NCI-H524 treated with DMSO at 0.1 percent for 48 hours (cell line): Measurements from ENCODE around the gene ARHGAP11A.

ENCODE experiments used
- DNase-seq: peaks from one replicate; lab custom pipeline; 2025; lab: John Stamatoyannopoulos, UW

Gene ARHGAP11A

DNA sequence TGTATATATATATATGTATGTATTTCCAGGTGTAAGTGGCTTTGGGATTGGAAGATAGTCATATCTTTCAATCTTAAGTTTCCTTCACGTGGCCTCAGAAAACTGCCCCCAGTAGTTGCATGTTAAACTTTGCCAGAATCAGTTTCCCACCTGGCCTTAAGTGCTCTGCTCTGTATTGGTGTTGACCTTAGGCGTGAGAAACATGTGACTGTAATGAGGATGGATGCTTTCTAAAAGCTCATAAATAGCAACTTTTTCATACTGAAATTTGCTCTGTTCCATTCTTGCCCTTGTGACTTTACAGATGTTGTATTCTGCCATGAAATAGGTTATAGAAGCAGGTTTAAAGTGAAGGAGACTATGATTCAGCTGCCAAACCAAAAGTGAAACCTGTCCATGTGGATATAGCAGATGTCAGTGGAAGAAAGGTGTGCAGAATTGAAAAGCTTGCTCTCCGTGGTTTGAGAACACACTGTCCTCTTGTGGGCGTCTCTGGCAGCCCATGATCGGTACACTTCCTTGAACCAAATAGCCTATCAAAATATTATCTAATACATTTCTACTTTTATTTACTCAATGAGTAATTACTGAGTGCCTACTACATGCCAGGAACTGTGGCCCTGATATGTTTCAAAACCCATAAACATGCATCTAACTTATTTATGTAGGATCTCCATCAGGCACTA, 42.0 kb downstream of the ARHGAP11A start:
- no peak for DNase-seq

- no peak for DNase-seq
Observed at GRCh38 chr15:32657941-32658340, 42.6 kb downstream of the ARHGAP11A start.

- no peak for DNase-seq
Observed at GRCh38 chr15:32659340-32660155, 44.2 kb downstream of the ARHGAP11A start.

DNA sequence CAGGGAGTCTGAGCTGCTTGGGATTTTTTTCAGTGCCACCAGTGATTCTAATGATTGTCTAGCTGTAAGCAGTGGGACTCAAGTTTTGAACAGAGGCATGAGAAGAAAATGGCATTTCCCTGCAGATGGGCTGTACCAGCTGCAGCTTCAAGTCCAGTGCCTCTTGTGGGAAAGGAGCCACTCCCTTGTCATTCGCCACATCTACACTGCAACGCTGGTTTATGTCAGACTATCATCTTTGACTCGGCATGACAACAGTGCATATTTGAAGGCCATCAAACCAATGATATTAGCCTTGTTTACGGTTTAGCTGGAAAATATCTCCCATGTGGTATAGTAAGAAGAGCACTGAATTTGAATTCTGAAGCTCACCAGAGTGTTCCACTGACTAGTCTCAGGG, 48.4 kb downstream of the ARHGAP11A start:
- DNase-seq = no peak

DNA sequence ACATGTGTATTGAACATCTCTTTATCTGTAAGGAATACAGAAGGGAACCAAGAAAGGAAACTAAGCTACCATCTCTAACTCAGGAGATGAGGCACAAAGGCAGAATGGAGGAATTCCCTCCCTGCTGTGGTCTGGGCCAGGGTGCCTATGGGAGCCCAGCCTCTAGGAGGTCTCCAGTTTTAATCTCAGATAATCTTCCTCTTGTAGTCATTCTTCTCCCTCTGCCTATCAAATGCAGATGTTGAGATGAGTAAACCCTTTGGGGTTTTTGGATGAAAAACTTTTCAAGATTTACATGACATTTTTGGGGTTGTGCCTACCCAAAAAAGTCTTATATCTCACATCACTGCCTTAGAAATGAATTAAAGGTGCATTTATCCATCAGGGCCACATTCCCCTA, 49.5 kb downstream of the ARHGAP11A start:
- DNase-seq = no peak

DNA sequence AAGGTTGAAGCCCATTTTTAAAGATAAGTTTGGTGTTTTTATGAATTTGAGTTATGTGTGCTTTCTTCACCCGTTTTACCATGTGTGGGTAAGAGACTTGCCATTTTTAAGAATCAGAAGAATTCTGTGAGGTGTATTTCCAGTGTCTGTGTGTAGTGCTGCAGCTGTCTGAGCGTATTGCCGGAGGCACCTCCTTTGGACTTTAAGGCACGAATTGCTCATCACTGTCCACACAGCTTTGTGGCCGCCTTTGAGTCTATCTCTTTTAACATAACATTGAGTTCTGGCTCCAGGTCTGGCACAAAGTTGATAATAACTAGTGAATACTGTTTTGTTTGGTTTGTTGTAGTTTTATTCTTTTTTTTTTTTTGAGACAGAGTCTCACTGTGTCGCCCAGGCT, 52.0 kb downstream of the ARHGAP11A start:
- DNase-seq = no peak

GRCh38 chr15:32668942-32669341, 53.6 kb downstream of the ARHGAP11A start:
- no peak for DNase-seq

DNA sequence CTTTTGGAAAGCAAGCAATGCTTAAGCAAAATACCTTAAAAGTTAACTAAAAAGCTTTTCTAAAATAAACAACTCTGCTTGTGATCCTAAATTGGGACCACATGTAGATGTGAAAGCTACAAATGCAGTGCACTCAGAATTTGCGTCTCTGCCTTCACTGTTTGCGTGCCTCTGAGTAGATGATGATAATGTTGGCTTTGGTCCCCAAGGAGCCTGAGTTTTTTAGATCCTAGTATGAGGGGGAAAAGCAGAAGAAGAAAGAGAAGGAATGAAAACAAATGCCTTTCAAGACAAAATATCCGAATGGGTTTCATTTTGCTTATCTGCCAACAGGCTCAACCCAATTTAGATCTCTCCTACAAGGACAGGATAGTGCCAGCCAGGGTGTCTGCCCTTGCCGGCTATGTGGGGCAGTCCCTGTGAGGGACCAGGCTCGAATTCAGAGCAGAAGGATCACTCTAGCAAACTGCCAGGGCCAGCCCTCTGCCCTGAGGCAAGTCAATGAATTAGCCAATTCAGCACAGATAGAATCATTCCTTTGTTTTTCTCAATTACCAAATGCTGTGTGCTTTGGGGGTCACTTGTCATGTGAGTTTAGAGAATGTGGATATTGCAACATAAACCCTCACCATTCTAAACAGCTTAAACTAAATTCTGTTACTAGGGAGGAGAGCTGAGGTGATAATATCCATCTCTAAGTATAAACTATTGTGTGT, 54.8 kb downstream of the ARHGAP11A start:
- DNase-seq = no peak

DNA sequence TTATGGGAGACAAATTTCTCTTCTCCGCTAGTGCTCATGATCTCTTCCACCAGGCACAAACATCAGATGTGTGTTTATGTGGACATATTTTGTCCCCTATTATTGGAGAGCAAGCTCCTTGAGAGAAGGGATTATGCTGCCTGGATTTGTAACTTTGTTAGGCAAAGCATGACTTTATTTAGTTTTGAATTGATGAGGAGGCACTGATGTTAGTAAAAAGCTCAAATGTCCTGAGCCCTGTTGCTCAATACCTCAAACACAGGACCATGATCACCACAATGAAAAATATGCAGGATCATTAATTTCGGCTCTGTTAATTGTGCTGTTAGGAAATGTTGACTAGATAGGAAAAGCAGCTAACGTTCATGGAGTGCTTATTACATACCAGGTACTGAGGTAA, 55.3 kb downstream of the ARHGAP11A start:
- no peak for DNase-seq

GRCh38 chr15:32671339-32672325, 56.3 kb downstream of the ARHGAP11A start:
- no peak for DNase-seq

GRCh38 chr15:32674681-32675080, 59.4 kb downstream of the ARHGAP11A start:
- no peak for DNase-seq

GRCh38 chr15:32675466-32675865, 60.2 kb downstream of the ARHGAP11A start:
- no peak for DNase-seq

DNA sequence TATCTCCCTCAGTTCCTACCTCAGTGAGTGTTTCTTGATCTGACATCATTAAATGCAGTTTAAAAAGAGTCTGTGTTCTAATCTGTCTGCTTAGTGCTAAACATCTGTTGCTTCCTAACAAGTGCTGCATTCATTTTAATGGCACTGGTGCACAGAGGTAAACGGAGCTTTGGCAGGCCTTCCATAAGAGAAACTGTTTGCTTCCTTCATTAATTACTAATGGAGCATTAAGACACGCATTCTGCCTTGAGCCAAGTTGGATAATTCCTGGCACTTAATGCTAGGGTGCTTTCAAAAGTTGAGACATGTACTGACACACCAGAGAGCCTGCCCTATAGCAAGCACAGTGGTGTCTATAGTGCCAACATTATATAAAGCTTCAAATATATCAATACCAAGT, 60.9 kb downstream of the ARHGAP11A start:
- DNase-seq = peak; percentile 41

DNA sequence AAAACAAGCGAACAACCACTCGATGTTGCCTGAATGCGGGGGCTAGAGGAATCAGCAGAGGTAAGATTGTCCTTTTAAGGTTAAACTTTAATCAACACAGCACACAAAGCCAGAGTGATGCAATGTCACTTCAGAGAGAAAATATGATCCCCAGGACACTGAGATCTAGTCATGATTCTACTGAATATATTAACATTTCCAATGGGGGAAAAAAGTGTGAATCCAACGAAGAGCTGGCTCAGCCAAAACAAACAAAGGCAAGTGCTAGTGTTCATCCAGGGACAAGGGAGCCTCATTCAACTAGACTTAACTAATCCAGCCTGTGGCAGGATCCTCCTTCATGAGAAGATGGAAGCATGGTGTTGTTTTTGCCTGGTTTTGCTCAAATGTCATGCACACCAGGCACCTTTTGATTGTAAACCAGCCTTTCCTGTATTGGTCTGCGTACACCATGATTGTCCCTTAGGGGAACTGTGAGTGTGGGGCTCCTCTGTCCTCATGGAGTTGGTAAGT, 62.0 kb downstream of the ARHGAP11A start:
- DNase-seq = no peak

DNA sequence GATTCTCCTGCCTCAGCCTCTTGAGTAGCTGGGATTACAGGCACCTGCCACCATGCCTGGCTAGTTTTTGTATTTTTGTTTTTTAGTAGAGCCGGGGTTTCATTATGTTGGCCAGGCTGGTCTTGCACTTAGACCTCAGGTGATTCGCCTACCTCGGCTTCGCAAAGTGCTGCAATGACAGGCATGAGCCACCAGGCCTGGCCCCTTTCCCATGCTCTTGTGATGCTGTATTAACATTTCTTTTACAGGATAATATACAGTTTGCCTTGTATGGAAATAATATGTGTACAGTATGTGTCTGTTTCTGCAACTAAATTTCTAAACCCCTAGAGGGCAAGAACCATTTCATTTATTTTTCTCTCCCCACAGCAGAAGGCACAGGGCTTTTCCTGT, 64.0 kb downstream of the ARHGAP11A start:
- DNase-seq = no peak

- no peak for DNase-seq
Observed at GRCh38 chr15:32682569-32682968, 67.3 kb downstream of the ARHGAP11A start.

DNA sequence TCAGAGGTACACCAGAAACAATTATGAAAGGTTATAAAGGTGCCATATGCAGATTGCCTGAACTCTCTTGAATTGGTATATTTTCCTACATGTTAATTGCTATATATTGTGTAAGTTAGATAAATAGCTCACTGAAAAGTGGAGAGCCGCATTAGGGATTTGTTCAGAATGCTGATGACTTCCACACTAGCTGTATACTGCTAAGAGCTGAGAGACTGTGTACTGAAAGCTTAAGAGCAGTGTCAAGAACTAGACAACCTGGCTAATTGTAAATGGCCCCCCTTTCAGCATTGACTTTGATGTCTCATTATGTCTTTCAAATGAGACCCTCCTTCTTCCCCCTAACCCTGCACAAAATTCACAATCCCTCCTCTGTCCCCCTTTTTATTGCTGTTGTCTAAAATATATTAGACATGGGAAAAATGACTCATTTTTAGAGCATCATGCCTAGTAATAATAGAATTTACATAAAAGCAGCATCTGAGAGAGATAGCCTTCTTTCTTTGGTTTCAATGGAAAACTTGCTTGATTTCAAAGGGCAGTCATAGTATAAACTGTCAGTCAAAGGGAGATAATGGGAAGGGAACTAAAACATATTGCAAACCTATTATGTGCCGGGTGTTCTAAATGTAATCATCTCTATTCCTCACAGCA, 67.8 kb downstream of the ARHGAP11A start:
- DNase-seq = no peak

DNA sequence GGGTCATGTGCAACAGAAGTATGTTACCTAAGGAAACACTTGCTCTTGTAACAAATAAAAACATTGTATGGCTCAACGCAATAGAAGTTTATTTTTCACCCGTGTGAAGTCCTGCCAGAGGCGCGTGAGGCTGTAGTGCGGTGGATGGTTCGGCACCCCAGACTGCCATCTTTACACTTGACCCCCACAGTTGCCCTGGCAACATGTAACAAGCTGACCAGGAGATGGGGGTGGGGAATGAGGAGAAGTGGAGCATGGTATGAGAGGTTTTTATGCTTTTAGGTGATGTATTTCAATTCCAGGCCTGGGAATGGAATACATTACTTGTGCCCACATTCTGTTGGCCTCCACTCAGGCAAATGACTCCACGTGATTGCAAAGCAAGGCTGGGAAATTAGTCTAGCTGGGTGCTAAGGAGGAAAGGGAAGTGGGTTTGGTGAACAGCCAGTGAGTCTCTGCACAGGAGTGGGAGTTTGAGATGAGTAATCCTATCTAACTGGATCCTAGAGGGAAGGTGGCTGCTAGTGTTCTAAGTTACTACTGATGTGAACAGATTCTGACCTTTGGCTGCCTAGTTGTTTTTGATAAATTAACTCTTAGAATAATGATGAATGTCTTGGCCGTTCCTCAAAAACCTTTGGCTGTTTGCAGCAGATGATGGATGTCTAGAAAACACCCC, 68.7 kb downstream of the ARHGAP11A start:
- DNase-seq = no peak

DNA sequence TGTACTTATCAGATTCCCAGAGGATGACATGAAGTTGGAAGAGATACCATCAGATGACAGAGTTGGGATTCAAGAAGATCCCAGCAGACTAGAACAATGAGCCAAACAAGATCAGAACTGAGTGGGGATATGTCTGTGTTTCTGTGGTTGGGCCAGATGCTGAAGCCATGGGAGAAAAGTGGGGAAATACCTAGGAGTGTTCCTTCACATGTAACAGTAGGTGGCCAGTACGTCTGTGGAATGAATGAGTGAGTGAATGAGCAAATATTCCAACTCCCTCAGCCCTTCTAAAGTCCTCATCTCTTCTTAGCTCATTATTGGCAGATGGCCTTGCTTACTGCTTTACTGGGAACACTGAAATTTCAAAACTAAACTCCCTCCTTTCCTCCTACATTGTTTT, 70.3 kb downstream of the ARHGAP11A start:
- DNase-seq = no peak

- DNase-seq = no peak
Observed at GRCh38 chr15:32687556-32687955, 72.3 kb downstream of the ARHGAP11A start.
